Neural progenitor cell (in vitro differentiated cells): ENCODE measurements around the gene SORBS2.

Source experiments
- CTCF ChIP-seq: fragments of 200-600 bp; sonication (generic); IDR thresholded peaks from 2 replicates; pipeline ENCODE4 v1.5.1; 2017; ENCODE audit warnings: antibody characterized with exemption, mild to moderate bottlenecking
- EZH2phosphoT487 ChIP-seq: fragments of 200-600 bp; sonication (generic); IDR thresholded peaks from 2 replicates; pipeline ENCODE4 v1.6.1; 2017; ENCODE audit warnings: antibody characterized with exemption

GRCh38 chr4:185772391-185773093 lies 39.5 kb downstream of the SORBS2 start:
- TF ChIP-seq CTCF = no peak
- TF ChIP-seq EZH2phosphoT487 = no peak
